ENCODE results near the gene IL17C.

IL17C gene

GRCh38 chr16:88628512-88628974 is 9.8 kb upstream of the IL17C start:
- DNase-seq, result no peak

- DNase-seq, result no peak
These were observed 8.5 kb upstream of the IL17C start for GRCh38 chr16:88629835-88630234.

- no peak for DNase-seq
These were observed 7.9 kb upstream of the IL17C start for GRCh38 chr16:88630433-88630832.

GRCh38 chr16:88630941-88631340 is 7.4 kb upstream of the IL17C start:
- no peak for DNase-seq

- DNase-seq, result no peak
These were observed 7.0 kb upstream of the IL17C start for GRCh38 chr16:88631384-88631783.

GRCh38 chr16:88631920-88632586 is 6.3 kb upstream of the IL17C start:
- DNase-seq, result no peak

- no peak for DNase-seq
These were observed 5.8 kb upstream of the IL17C start for GRCh38 chr16:88632587-88632930.

GRCh38 chr16:88633684-88634140 is 4.7 kb upstream of the IL17C start:
- no peak for DNase-seq

GRCh38 chr16:88634141-88634993 is 4.0 kb upstream of the IL17C start:
- DNase-seq, result no peak

GRCh38 chr16:88634994-88635670 is 3.2 kb upstream of the IL17C start:
- no peak for DNase-seq

- DNase-seq, result no peak
These were observed 2.6 kb upstream of the IL17C start for GRCh38 chr16:88635671-88636319.

GRCh38 chr16:88636488-88637265 is 1.7 kb upstream of the IL17C start:
- no peak for DNase-seq

- no peak for DNase-seq
These were observed 1.1 kb downstream of the IL17C start for GRCh38 chr16:88639231-88640038.

- DNase-seq, result no peak
These were observed 1.7 kb downstream of the IL17C start for GRCh38 chr16:88640039-88640495.

- DNase-seq, result no peak
These were observed 2.3 kb downstream of the IL17C start for GRCh38 chr16:88640498-88641247.

- DNase-seq, result no peak
These were observed 4.7 kb downstream of the IL17C start for GRCh38 chr16:88642881-88643643.

- DNase-seq, result no peak
These were observed 5.2 kb downstream of the IL17C start for GRCh38 chr16:88643644-88643932.

GRCh38 chr16:88645455-88645854 is 7.1 kb downstream of the IL17C start:
- no peak for DNase-seq

GRCh38 chr16:88645941-88646340 is 7.6 kb downstream of the IL17C start:
- no peak for DNase-seq
